Effector memory CD4-positive, alpha-beta T cell (primary cell): ENCODE measurements around the gene KNTC1.

Source experiments
- DNase-seq, 3 donors: peaks; one replicate each; pipeline ENCODE4 v3.0.0-alpha.2; 2020
- H3K27ac ChIP-seq: 2 replicates; pipeline ENCODE4 v1.7.0; 2013; ENCODE audit warnings: mild to moderate bottlenecking, low read length, moderate library complexity; ENCODE audit not compliant: insufficient read depth, poor library complexity, severe bottlenecking
- H3K27me3 ChIP-seq: replicated peaks from 2 replicates; pipeline ENCODE4 v1.7.0; 2013; ENCODE audit warnings: mild to moderate bottlenecking, low read length; ENCODE audit not compliant: insufficient read depth, control insufficient read depth, poor library complexity, severe bottlenecking
- H3K36me3 ChIP-seq: 2 replicates; pipeline ENCODE4 v1.7.0; 2013; ENCODE audit warnings: mild to moderate bottlenecking, low read length, moderate library complexity; ENCODE audit not compliant: control insufficient read depth, insufficient read depth
- H3K4me1 ChIP-seq: 2 replicates; pipeline ENCODE4 v1.7.0; 2013; ENCODE audit warnings: low read length, mild to moderate bottlenecking; ENCODE audit not compliant: control insufficient read depth, insufficient read depth, poor library complexity, severe bottlenecking
- H3K4me3 ChIP-seq: 2 replicates; pipeline ENCODE4 v1.7.0; 2013; ENCODE audit warnings: low read length, low read depth, mild to moderate bottlenecking; ENCODE audit not compliant: insufficient read depth, poor library complexity, severe bottlenecking
- H3K9me3 ChIP-seq: 2 replicates; pipeline ENCODE4 v1.7.0; 2013; ENCODE audit warnings: mild to moderate bottlenecking, low read length, moderate library complexity; ENCODE audit not compliant: control insufficient read depth

The KNTC1 gene

DNA sequence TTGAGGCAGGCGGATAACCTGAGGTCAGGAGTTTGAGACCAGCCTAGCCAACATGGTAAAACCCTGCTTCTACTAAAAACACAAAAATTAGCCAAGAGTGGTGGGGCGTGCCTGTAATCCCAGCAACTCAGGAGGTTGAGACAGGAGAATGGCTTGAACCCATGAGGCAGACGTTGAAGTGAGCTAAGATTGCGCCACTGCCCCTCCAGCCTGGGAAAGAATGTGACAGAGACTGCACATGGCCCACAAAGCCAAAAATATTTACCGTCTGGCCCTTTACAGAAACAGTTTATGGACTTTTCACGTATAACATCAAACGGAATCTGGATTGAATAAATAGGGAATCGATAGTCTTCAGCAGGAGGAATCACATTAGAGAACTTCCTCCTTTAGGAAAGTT lies 3.8 kb upstream of the KNTC1 start:
- Histone ChIP-seq H3K27ac (no peak overlapping the region), H3K4me3 (no peak overlapping the region), H3K4me1 (peaks cover 32% of the 10 kb centered on the region), H3K27me3 (no peaks in the 10 kb centered on the region), H3K9me3 (no peaks in the 10 kb centered on the region), H3K36me3 (peaks cover 50% of the 10 kb centered on the region)
- no peak for DNase-seq

DNA sequence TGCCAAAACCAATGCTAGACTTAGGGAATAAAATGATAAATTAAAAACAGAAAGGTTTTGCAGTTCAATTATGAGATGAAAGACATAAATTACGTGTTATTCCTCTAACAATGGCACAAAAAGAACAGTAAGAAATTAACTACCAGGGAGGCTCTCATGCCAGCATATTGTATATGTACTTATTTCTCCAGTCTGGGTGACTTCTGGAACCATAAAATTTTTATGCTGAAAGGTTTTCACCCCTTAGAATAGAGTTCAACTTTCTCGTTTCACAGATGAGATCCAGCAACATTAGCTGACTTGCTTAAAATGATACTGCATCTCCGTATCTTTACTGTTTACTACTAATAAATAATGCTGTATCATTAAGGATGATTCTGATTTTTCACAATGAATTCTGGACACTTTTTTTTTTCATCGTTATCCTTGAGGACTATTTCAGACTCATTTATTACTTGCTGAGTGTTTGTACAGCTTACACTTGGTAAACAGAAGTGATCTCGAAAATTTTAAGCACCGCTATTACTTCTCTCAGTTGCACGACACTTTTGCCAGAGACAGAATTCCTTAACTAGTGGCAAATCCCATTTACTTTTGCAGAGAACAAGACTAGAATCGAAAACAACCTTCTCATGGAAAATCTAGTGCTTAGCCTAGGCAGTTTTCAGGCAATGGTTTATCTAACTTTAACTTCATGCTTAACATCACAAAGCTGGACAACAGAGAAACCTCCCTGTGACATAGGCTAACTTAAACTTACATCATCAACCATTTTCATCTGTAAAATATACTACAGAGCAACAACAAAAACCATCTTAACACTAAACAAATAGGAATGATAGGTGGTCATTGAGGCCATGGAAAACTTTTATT lies 3.0 kb upstream of the KNTC1 start:
- peaks cover 42% of the 10 kb centered on the region for H3K36me3 ChIP-seq
- no peak overlapping the region for H3K27ac ChIP-seq
- no peak for DNase-seq
- H3K9me3 ChIP-seq = no peaks in the 10 kb centered on the region
- H3K27me3 ChIP-seq = no peaks in the 10 kb centered on the region
- no peak overlapping the region for H3K4me3 ChIP-seq
- H3K4me1 ChIP-seq = peaks cover 34% of the 10 kb centered on the region

DNA sequence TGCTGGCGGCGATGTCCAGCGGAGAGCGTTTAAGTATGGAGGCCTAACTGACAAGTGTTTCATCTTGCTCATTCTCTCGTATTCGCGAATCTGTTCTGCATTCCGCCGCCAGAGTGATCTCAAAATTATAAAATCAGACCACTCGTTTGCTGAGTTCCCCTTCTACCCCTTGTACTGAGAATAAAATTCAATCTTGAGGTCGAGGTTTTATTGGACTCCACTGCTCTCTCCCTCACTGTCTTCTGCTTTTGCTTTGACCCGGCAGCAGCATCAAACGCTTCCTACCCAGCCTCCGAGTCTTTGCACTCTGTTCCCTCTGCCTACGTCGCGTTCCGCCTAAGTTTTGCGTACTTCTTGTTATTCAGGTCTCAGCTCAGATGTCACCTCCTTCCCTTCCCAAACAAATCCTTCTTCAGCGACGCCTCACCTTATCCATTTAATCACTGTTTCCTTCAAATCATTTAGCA lies 462 bp downstream of the KNTC1 start:
- H3K9me3 ChIP-seq = no peaks in the 10 kb centered on the region
- peak overlapping the region; percentile 62 for H3K4me3 ChIP-seq
- peaks cover 9% of the 10 kb centered on the region for H3K36me3 ChIP-seq
- no peaks in the 10 kb centered on the region for H3K27me3 ChIP-seq
- peak overlapping the region; percentile 63 for H3K27ac ChIP-seq
- DNase-seq = no peak
- H3K4me1 ChIP-seq = peaks cover 29% of the 10 kb centered on the region

DNA sequence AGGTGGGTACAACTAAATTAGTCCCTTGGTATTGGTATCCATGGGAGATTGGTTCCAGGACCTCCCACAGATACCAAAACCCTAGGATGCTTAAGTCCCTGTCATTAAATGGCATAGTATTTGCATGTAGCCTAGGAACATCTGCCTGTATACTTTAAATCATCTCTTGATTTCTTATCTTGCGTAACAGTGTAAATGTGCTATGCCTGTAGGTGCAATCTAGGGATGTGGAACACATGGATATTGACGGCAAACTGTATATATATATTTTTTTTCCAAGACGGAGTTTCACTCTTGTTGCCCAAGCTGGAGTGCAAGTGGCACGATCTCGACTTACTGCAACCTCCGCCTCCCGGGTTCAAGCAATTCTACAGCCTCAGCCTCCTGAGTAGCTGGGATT lies 1.5 kb downstream of the KNTC1 start:
- DNase-seq = no peak
- no peak overlapping the region for H3K27ac ChIP-seq
- H3K36me3 ChIP-seq = peaks cover 9% of the 10 kb centered on the region
- H3K9me3 ChIP-seq = no peaks in the 10 kb centered on the region
- peaks cover 18% of the 10 kb centered on the region for H3K4me1 ChIP-seq
- H3K27me3 ChIP-seq = no peaks in the 10 kb centered on the region
- no peak overlapping the region for H3K4me3 ChIP-seq

DNA sequence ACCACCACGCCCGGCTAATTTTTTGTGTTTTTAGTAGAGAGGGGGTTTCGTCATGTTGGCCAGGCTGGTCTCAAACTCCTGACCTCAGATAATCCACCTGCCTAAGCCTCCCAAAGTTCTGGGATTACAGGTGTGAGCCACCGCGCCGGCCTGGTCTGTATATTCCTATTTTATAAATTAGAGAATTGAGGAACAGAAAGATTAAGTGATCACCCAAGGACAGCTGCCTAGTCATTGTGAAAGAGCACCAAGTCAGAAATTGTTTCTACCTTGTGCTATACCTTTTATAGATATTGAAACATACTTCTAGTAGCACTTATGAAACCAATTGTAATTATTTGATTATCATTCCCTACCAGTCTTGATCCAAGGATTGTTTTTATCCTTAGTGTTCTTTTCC lies 1.9 kb downstream of the KNTC1 start:
- H3K9me3 ChIP-seq = no peaks in the 10 kb centered on the region
- no peaks in the 10 kb centered on the region for H3K27me3 ChIP-seq
- DNase-seq = no peak
- peaks cover 7% of the 10 kb centered on the region for H3K36me3 ChIP-seq
- H3K4me1 ChIP-seq = peaks cover 15% of the 10 kb centered on the region
- no peak overlapping the region for H3K4me3 ChIP-seq
- H3K27ac ChIP-seq = no peak overlapping the region

DNA sequence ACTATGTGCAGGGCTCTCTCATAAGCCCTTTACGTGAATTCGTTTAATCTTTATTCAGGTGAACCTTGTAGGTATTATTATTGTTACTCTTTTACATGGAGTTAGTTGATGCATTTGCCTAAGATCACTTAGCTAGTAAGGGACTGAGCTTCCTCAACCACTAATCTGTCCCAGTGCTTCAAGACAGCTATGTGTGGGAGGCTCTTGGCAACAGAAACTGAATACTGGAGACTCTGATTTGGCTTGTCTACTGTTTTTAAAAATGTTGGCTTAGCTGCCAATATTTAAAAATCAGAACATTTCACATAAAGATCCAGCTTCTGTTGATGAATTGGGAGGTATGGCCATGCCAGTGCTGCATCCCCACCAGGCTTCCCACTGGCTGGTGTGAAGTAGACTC lies 6.8 kb downstream of the KNTC1 start:
- no peak overlapping the region for H3K4me3 ChIP-seq
- DNase-seq = no peak
- H3K27ac ChIP-seq = no peak overlapping the region
- no peaks in the 10 kb centered on the region for H3K27me3 ChIP-seq
- H3K36me3 ChIP-seq = no peaks in the 10 kb centered on the region
- H3K4me1 ChIP-seq = no peaks in the 10 kb centered on the region
- H3K9me3 ChIP-seq = no peaks in the 10 kb centered on the region

DNA sequence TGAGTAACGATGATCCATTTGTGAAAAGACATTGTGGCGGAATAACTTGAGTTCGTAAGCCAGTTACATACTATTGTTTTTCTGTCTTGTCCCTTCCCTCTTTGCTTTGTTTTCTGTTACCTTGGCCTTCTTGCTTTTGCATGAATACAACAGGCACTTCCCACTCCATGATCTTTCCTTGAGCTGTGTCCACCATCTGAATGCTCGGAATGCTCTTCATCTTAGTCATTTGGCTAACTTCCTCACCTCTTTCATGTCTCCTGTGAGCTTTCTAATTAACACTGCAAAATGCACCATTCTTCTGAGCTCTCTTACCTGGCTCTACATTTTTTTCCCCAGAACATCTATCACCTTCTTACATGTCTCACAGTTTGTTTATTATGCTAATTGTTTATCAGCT lies 10.0 kb downstream of the KNTC1 start:
- H3K4me3 ChIP-seq = no peak overlapping the region
- no peak overlapping the region for H3K27ac ChIP-seq
- H3K9me3 ChIP-seq = no peaks in the 10 kb centered on the region
- no peaks in the 10 kb centered on the region for H3K36me3 ChIP-seq
- H3K4me1 ChIP-seq = no peaks in the 10 kb centered on the region
- H3K27me3 ChIP-seq = no peaks in the 10 kb centered on the region
- no peak for DNase-seq

DNA sequence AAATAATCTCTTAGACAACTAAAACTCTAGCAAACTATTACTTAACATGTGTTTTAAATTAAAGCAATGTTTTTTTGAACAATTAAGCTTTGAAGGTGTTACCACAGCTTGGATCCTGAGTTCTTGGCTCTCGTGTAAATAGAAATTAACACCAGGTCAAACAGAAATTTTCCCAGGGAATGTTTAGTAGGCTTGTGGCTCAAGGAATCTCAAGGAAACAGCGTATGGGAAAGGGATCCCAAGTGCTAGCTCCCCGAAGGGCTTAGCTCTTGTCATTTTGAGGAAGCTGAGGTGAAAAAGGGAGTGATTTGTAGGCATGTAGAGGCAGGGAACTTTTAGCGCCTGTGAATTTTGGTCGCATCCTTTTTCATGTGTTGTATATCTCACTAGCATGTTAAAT lies 11.4 kb downstream of the KNTC1 start:
- no peaks in the 10 kb centered on the region for H3K4me1 ChIP-seq
- H3K27me3 ChIP-seq = no peaks in the 10 kb centered on the region
- no peak overlapping the region for H3K27ac ChIP-seq
- DNase-seq = no peak
- no peaks in the 10 kb centered on the region for H3K9me3 ChIP-seq
- no peak overlapping the region for H3K4me3 ChIP-seq
- peaks cover 9% of the 10 kb centered on the region for H3K36me3 ChIP-seq

DNA sequence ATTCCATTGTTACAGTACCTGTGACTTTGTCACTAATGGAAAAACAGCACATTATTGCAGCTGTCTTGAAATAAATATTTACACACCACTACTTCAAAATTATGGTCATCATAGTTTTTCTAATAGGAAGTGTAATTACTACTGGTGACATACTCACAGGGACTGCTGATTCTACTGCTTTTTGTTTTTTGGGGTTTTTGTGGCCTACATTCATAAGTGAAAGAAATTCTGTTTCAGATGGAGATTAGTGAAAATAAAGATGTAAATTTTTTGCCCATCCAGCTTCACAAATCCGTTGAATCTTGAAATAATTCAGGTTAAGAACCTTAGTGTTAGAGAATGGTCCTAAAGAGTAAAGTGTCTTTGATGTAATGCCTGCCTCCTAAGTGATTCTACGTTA lies 17.5 kb downstream of the KNTC1 start:
- Histone ChIP-seq H3K4me1 (no peaks in the 10 kb centered on the region), H3K4me3 (no peak overlapping the region), H3K9me3 (no peaks in the 10 kb centered on the region), H3K27ac (no peak overlapping the region), H3K27me3 (no peaks in the 10 kb centered on the region), H3K36me3 (peaks cover 14% of the 10 kb centered on the region)
- DNase-seq = no peak

DNA sequence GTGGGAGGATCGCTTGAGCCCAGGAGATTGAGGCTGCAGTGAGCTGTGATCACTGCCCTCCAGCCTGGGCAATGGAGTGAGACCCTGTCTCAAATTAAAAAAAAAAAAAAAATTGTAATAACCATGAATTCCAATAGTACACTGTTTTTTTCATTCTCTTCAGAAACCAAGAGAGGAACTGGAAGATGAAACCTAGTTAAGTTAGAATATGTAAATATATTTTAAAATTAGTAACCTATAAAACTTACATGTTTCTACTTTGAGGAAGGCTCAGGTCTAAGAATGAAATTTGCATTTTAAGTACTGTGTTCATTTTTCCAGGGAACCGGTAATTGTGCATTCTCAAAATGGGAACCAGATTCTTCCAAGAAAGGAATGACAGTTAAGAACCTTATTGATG lies 18.8 kb downstream of the KNTC1 start:
- Histone ChIP-seq H3K9me3 (no peaks in the 10 kb centered on the region), H3K4me1 (no peaks in the 10 kb centered on the region), H3K4me3 (no peak overlapping the region), H3K36me3 (peaks cover 14% of the 10 kb centered on the region), H3K27me3 (no peaks in the 10 kb centered on the region), H3K27ac (no peak overlapping the region)
- DNase-seq = no peak
